Kidney capillary endothelial cell (primary cell): ENCODE results near the gene ARF3.
"Not testable (repeated sequence)": the region's sequence is repeated elsewhere in the genome, so short reads cannot be mapped to it uniquely, and the experiment has no call there.

Experiments used
- DNase-seq: peaks from one replicate; pipeline ENCODE4 v3.0.0-alpha.2; 2018; ENCODE audit warnings: low spot score

The ARF3 gene

GRCh38 chr12:48929551-48929950 is 27.7 kb downstream of the ARF3 start:
- no peak for DNase-seq

DNA sequence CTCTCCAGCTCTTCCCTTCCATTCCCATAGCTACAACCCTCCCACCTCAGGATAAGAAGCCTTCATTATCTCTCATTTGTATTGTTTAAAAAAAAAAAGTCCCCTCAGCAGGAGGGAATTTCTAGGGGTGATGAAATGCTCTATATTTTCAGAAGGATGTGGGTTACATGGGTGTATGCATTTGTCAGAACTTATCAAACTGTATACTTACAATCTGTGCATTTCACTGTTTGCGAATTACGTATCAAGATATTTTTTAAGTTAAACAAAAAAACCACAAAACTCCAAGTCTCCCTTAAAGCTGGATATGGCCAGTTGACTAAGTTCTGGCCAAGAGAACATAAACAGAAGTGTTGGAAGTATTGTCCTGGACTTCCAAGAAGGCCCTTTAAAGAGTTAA is 30.0 kb downstream of the ARF3 start:
- DNase-seq: no peak

DNA sequence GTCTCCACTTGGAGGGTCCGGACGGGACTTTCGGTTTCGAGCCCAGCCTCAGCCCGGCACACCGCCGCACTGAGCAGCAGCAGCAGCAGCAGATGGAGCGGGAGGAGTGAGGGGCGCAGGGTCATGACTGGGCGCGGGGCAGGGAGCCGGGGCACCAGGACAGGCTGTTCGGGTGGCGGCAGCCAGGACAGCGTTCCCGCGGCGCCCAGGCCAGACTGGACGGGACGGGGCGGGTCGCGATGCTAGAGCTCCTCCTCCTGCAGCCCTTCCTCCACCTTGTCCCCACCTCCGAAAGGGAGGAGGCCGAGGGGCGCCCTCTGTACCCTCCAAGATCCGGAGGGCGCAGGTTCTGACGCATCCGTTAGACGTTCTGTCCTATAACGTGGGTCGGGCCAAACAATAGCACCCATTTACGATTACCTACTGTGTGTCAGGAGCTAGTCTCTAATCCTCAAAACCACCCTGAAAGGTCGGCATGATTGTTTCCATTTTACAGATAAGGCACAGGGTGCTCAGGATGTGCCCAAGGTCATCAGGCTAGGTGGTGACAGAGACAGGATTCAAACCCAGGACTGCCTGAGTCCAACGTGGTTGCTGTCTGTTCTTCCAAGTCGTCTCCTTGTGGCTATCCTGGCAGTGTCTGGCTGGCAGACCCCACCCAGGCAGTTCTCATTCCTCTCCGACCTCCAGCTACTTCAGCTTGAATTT is 31.8 kb downstream of the ARF3 start, which contains the start of gene FKBP11:
FKBP11 (minus strand) TSS at position 189 of the 708 bp plus-strand sequence; CDS start at position 125, 64 bp downstream.
- DNase-seq: peak; percentile 25

GRCh38 chr12:48924617-48925303 is 32.5 kb downstream of the ARF3 start:
- peak; percentile 29 for DNase-seq

DNA sequence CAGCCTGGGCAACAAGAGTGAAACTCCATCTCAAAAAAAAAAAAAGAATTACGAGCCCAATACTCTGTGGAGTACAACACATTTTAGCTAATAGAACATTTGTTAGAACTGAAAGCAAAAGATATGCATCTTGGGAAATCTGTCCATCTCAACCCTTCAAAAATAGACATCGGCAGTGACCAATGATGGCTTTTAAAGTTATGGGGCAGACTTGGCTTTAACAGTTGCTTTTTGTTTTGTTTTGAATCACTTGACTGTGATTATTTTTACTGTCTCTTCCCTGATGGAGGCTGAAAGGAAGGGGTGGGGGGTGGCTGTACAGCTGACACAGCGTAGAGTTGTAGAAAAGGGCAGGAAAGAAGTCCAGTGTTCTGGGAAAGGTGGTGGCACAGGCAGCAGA is 34.2 kb downstream of the ARF3 start:
- no peak for DNase-seq

- DNase-seq: no peak
These were observed 39.3 kb downstream of the ARF3 start for GRCh38 chr12:48917857-48918537.

DNA sequence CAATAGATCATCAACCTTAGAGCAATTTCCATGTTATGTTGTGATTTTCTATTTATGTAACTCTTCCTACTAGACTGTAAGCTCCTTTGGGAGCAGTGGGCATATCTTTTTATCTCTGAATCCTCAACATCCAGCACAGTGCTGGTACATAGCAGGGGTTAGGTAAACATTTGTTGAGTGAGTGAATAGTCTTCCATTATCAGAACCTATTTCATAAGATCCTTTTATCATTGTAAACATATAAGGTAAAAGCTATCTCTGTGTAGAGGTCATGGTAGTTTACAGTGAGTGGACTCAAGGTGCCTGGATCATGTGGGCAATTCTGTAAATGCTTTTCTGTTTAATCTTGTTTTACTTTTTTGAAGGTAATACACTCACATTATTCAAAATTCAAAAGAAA is 47.1 kb downstream of the ARF3 start:
- no peak for DNase-seq

GRCh38 chr12:48909698-48910097 is 47.6 kb downstream of the ARF3 start:
- not testable (repeated sequence) for DNase-seq

GRCh38 chr12:48907245-48907644 is 50.0 kb downstream of the ARF3 start:
- DNase-seq: no peak

DNA sequence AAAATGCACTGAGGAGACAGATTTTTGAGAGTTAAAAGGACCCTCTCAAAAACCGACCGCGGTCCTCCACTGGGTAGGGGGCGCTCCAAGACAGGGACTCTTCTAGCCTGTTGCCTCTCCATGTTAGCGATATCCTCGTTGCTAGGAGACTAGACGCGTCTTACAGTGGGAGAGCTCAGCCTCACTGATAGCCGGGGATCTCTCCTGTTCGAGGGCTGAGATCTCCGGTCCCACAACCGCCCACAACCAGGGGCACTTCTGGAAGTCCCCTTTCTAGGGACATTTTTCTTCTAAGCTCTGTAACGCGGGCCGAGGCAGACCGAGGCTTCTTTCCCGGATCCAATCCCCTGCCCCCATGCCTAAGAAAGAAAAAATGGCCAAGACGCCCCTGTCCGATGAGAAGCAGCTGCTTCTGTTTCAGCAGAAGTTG is 53.3 kb downstream of the ARF3 start:
- DNase-seq: peak; percentile 69

DNA sequence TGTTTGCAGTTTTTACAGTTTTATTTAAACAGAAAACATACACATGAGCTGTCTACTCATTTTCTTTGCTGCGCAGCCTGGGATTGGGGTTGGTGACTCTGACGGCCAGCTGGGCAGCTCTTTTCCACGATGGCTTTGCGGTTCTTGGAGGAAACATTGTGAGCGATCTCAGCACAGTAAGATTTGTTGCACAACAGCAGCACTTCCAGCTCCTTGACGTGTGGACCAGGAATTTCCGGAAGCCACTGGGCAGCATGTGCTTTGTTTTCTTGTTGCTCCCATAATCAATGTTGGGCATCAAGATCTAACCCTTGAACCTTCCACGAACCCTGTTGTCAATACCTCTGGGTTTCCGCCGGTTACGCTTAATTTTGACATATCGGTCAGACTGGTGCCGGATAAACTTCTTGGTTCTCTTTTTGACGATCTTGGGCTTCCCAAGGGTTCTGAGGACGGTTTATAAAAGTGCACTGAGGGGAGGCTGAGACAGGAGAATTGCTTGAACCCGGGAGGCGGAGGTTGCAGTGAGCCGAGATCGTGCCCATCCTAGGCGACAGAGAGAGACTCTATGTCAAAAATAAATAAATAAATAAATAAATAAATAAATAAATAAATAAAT is 53.8 kb downstream of the ARF3 start:
- no peak for DNase-seq

- DNase-seq: no peak
These were observed 56.0 kb downstream of the ARF3 start for GRCh38 chr12:48901278-48901677.

DNA sequence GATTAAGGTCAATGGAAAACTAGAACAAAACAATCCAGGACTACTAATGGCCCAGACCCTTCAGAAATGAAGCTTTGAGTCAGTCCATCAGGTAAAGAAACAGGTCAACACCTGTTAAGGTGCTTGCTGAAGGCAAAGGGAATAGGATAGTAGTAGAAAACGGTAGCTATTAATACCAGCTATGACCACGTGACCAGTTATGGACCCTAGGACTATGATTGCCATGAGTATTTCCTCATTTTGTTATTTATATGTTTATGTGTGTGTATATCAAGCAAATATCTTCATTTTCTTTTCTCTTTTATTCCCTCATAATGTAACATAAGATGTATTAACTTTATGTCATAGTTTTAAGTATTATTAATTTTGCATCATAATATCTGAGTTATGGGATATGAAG is 57.6 kb downstream of the ARF3 start:
- no peak for DNase-seq

- no peak for DNase-seq
These were observed 63.0 kb downstream of the ARF3 start for GRCh38 chr12:48894271-48894670.

GRCh38 chr12:48890657-48891418 is 66.4 kb downstream of the ARF3 start:
- peak; percentile 76 for DNase-seq

GRCh38 chr12:48889679-48890078 is 67.6 kb downstream of the ARF3 start:
- DNase-seq: no peak
